NK-92 treated with Interleukin-12 subunit alpha and Interleukin-12 subunit beta, amount 100 ng/mL, for 24 hours (cell line): ENCODE data around the gene PCSK5.
"Not testable (repeated sequence)": the region's sequence is repeated elsewhere in the genome, so short reads cannot be mapped to it uniquely, and the experiment has no call there.

ENCODE experiments used
- DNase-seq: peaks from one replicate; lab custom pipeline; 2025; lab: John Stamatoyannopoulos, UW

Gene PCSK5

GRCh38 chr9:75963321-75963720, 72.8 kb downstream of the PCSK5 start:
- not testable (repeated sequence) for DNase-seq

GRCh38 chr9:75964427-75964826, 74.0 kb downstream of the PCSK5 start:
- DNase-seq: no peak

GRCh38 chr9:75965231-75965630, 74.8 kb downstream of the PCSK5 start:
- DNase-seq: no peak

- no peak for DNase-seq
Observed at GRCh38 chr9:75967556-75967955, 77.1 kb downstream of the PCSK5 start.

GRCh38 chr9:75974016-75974766, 83.7 kb downstream of the PCSK5 start:
- no peak for DNase-seq

GRCh38 chr9:75975071-75975470, 84.6 kb downstream of the PCSK5 start:
- DNase-seq: no peak

GRCh38 chr9:75976549-75976948, 86.1 kb downstream of the PCSK5 start:
- no peak for DNase-seq

- no peak for DNase-seq
Observed at GRCh38 chr9:75979362-75979761, 88.9 kb downstream of the PCSK5 start.

GRCh38 chr9:75983319-75984045, 93.0 kb downstream of the PCSK5 start:
- no peak for DNase-seq

GRCh38 chr9:75985515-75985914, 95.0 kb downstream of the PCSK5 start:
- DNase-seq: no peak

GRCh38 chr9:75988663-75989062, 98.2 kb downstream of the PCSK5 start:
- no peak for DNase-seq

- no peak for DNase-seq
Observed at GRCh38 chr9:75990156-75990555, 99.7 kb downstream of the PCSK5 start.

- no peak for DNase-seq
Observed at GRCh38 chr9:75990576-75991304, 100.3 kb downstream of the PCSK5 start.

GRCh38 chr9:75992482-75993206, 102.2 kb downstream of the PCSK5 start:
- DNase-seq: no peak

- no peak for DNase-seq
Observed at GRCh38 chr9:75993434-75993833, 103.0 kb downstream of the PCSK5 start.

- DNase-seq: no peak
Observed at GRCh38 chr9:75995066-75995465, 104.6 kb downstream of the PCSK5 start.

- no peak for DNase-seq
Observed at GRCh38 chr9:75996726-75997125, 106.3 kb downstream of the PCSK5 start.

- no peak for DNase-seq
Observed at GRCh38 chr9:75997206-75997605, 106.7 kb downstream of the PCSK5 start.

GRCh38 chr9:75998096-75998780, 107.8 kb downstream of the PCSK5 start:
- no peak for DNase-seq

- no peak for DNase-seq
Observed at GRCh38 chr9:76001459-76001858, 111.0 kb downstream of the PCSK5 start.

- no peak for DNase-seq
Observed at GRCh38 chr9:76003041-76003440, 112.6 kb downstream of the PCSK5 start.

GRCh38 chr9:76004526-76004925, 114.1 kb downstream of the PCSK5 start:
- no peak for DNase-seq
